BJ (cell line): ENCODE measurements around the gene ABCB11. TPM values are rescaled to one million over a fixed set of nuclear protein-coding genes. Genes with fewer than 3 reads are reported as not detected.

Source experiments
- CTCF ChIA-PET: fragments of 350-600 bp; formaldehyde crosslinking; extraction: SDS; loops from one replicate; lab custom pipeline; 2021; ENCODE audit warnings: antibody characterized with exemption, inconsistent platforms; lab: Yijun Ruan, JAX
- POLR2A ChIA-PET: fragments of 300-600 bp; sonication (Branson Sonifier 250); formaldehyde crosslinking; extraction: SDS; loops from one replicate; lab custom pipeline; 2021; ENCODE audit warnings: antibody characterized with exemption; lab: Charles Lee
- DNase-seq: peaks from one replicate; pipeline ENCODE4 v3.0.0-alpha.2; 2011; ENCODE audit warnings: low read depth
- H3K27me3 ChIP-seq: 2 replicates; pipeline ENCODE4 v1.6.0; 2011; ENCODE audit warnings: low read length; ENCODE audit not compliant: control insufficient read depth, insufficient read depth
- H3K36me3 ChIP-seq: 2 replicates; pipeline ENCODE4 v1.5.1; 2011; ENCODE audit warnings: low read length; ENCODE audit not compliant: control insufficient read depth, insufficient read depth
- H3K4me3 ChIP-seq: 2 replicates; pipeline ENCODE4 v1.5.1; 2011; ENCODE audit warnings: low read depth, mild to moderate bottlenecking, control low read depth, low read length
- polyA plus RNA-seq: library from polyadenylated mRNA; depleted of rRNA; stranded (reverse); fragments of >200 nt; gene quantifications from 2 replicates; pipeline ENCODE4 v1.2.3, GENCODE V29; 2011
- TF ChIP-seq, protein P1 (sequence below): IDR thresholded peaks from 2 replicates; pipeline ENCODE4 v1.5.1; 2011; ENCODE audit warnings: low read depth, mild to moderate bottlenecking, control low read depth, inconsistent platforms, low read length, moderate library complexity; ENCODE audit not compliant: insufficient read depth

The ABCB11 gene
- polyA plus RNA-seq, 1 experiment = not detected

DNA sequence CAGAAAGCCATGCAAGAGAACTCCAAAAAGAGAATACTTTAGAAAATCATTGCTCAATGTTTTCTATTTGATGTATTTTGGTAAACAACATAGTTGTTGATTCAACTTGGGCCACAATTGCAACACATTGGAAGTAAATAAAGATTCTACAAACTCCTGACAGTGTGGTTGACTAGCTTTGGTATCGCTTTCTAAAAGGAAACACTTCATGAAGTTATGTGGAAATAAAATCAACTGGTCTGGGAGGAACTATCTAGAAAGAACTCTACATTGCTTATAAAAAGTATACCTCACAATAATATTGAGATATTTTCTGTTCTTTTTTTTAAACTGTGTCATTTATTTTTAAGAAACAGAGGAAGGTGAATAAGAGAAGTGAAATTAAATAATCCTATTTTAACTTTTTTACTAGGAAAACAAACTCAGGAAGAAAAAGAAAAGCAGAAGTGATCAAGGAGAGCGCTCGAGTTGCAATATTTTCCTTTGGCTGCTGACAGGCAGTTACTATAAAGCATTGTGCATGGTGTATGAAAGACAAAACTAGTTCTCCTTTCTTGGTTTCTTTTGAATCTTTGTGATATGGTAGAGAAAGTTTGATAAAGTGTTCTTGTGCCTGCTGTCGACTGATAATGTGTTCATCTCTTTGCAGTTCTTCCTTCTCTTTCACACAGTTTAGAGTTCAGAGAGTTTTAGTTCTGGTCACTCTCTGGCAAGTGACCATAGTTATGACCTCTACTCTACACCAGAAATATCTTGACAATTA is 41.2 kb upstream of the ABCB11 start:
- CTCF ChIA-PET = no interaction called here
- Histone ChIP-seq H3K36me3 (no peaks in the 10 kb centered on the region), H3K27me3 (no peaks in the 10 kb centered on the region), H3K4me3 (no peak overlapping the region)
- no peak for DNase-seq
- TF ChIP-seq, protein P1, sequence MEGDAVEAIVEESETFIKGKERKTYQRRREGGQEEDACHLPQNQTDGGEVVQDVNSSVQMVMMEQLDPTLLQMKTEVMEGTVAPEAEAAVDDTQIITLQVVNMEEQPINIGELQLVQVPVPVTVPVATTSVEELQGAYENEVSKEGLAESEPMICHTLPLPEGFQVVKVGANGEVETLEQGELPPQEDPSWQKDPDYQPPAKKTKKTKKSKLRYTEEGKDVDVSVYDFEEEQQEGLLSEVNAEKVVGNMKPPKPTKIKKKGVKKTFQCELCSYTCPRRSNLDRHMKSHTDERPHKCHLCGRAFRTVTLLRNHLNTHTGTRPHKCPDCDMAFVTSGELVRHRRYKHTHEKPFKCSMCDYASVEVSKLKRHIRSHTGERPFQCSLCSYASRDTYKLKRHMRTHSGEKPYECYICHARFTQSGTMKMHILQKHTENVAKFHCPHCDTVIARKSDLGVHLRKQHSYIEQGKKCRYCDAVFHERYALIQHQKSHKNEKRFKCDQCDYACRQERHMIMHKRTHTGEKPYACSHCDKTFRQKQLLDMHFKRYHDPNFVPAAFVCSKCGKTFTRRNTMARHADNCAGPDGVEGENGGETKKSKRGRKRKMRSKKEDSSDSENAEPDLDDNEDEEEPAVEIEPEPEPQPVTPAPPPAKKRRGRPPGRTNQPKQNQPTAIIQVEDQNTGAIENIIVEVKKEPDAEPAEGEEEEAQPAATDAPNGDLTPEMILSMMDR = no peak
- POLR2A ChIA-PET = no interaction called here

DNA sequence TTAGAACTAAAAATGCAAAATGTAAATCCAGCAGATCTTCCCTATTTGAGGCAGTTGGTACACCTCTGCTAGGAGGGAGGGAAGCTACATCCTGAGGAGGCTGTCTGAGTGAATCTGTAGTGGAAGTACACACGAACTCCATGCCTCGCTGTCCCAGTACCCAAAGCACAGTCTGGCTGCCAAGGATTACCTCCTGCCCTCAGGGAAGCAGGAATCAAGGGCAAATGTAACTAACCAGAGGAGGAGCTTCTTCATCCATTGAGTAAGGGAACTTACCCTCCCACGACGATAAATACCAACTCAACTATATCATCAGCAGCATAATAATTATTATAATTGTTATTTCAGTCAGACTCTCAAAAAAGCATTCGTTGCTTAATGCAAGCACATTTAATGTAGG is 40.3 kb upstream of the ABCB11 start:
- no peak for DNase-seq
- Histone ChIP-seq H3K27me3 (no peaks in the 10 kb centered on the region), H3K4me3 (no peak overlapping the region), H3K36me3 (no peaks in the 10 kb centered on the region)
- TF ChIP-seq, protein P1 = no peak
- ChIA-PET POLR2A (no interaction called here), CTCF (no interaction called here)

DNA sequence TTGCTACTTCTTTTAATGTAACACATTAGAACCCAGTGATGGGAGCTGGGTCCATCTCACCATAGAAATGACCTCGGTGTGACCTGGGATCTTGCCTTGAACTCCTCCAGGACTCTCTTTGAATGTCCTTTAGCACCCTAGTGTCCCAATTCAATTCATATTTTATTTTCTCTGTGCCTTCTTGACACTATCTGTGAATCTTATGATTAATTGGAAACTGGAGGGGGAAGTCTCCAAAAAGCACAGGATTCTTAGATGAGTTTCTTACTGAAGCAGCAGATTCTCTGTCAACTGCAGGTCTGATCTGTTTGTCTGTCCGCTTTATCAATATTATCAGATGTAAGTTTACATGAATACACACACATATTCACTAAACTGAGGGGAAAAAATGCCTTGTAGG is 38.7 kb upstream of the ABCB11 start:
- Histone ChIP-seq H3K27me3 (no peaks in the 10 kb centered on the region), H3K36me3 (no peaks in the 10 kb centered on the region), H3K4me3 (no peak overlapping the region)
- TF ChIP-seq, protein P1 = no peak
- ChIA-PET POLR2A (no interaction called here), CTCF (no interaction called here)
- DNase-seq = no peak

DNA sequence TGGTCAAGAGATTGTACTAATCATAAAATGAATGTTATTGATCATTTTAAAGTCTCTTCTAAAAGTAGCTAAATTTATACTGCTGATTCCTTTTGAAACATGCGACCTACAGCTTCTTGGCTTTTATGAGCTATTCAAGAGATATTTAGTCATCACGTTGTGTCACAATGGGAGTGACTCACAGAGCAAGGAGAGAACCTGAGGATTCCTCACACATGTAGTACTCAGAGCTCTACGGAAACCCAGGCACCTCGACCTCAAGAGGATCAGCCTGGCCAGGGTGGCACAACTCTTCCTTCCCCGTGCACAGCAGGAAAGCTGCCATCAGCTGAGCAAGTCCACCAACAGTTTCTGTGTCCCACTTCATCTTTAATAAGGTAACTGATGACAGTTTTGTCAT is 38.2 kb upstream of the ABCB11 start, which contains the start of gene DHRS9:
DHRS9 (plus strand) TSS at position 223 of the 400 bp plus-strand sequence. CDS start 12,019 bp downstream, outside the sequence.
- H3K4me3 ChIP-seq = no peak within 1 kb of the TSS
- TF ChIP-seq, protein P1 = no peak
- CTCF ChIA-PET = interaction anchor here (0.6 kb wide), 1 partner anchor 11 kb away, joined by 3 read pairs; no protein-coding TSS in a partner anchor
- POLR2A ChIA-PET = no interaction called here
- DNase-seq = no peak
- no peaks in the 10 kb centered on the region for H3K36me3 ChIP-seq
- H3K27me3 ChIP-seq = no peaks in the 10 kb centered on the region

DNA sequence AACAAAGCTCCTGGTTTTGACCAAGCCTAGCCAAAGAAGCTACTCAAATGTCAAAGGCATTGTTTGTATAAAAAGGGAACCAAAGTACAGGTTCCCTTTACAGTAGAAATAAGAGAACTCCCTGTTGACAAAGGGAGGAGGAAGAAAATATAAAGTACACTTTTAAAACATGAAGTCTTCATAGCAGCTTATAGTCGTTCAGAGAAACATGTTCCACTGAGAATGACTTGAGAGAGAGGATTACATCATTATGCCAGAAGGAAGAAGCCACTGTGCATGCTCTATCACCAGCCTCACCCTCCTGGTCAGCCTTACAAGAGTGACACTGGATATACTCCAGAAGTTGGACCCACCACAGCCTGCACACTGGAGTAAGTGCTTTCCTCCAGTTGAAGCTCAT is 35.8 kb upstream of the ABCB11 start:
- TF ChIP-seq, protein P1 = no peak
- ChIA-PET CTCF (interaction anchor here (1.5 kb wide), 1 partner anchor 10 kb away, joined by 3 read pairs; no protein-coding TSS in a partner anchor), POLR2A (no interaction called here)
- no peak for DNase-seq
- Histone ChIP-seq H3K4me3 (no peak overlapping the region), H3K27me3 (no peaks in the 10 kb centered on the region), H3K36me3 (no peaks in the 10 kb centered on the region)
